Measurements from ENCODE around the gene MED13L. TPM values are rescaled to one million over a fixed set of nuclear protein-coding genes. Genes with fewer than 3 reads are reported as not detected.

MED13L gene
- total RNA-seq, 1 donor, result 180 TPM

DNA sequence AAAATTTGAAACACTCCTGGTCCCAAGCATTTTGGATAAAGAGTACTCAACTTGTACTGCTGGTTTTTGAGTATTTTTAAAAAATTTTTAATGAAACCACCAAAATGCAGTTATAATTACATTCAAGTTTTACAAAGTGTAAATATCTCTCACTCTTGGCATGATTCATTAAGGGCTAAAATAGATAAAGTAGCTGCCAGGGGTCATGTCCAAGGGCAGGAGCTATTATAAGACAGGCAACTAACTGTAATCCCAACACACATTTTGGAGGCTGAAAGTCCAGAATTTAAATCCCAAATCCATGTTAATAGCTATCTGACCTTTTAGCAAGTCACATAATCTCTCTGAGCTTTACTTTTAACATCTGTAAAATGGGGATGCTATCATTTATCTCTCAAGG lies 207.6 kb downstream of the MED13L start:
- H3K4me3 ChIP-seq (ENCODE audit: low read depth, low read length), result no peak overlapping the region
- no peak for DNase-seq (ENCODE audit: low read depth)
- TF ChIP-seq, protein P1, sequence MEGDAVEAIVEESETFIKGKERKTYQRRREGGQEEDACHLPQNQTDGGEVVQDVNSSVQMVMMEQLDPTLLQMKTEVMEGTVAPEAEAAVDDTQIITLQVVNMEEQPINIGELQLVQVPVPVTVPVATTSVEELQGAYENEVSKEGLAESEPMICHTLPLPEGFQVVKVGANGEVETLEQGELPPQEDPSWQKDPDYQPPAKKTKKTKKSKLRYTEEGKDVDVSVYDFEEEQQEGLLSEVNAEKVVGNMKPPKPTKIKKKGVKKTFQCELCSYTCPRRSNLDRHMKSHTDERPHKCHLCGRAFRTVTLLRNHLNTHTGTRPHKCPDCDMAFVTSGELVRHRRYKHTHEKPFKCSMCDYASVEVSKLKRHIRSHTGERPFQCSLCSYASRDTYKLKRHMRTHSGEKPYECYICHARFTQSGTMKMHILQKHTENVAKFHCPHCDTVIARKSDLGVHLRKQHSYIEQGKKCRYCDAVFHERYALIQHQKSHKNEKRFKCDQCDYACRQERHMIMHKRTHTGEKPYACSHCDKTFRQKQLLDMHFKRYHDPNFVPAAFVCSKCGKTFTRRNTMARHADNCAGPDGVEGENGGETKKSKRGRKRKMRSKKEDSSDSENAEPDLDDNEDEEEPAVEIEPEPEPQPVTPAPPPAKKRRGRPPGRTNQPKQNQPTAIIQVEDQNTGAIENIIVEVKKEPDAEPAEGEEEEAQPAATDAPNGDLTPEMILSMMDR (IDR thresholded peaks at IDR 0.05; ENCODE audit: insufficient read depth, low read length), result no peak

DNA sequence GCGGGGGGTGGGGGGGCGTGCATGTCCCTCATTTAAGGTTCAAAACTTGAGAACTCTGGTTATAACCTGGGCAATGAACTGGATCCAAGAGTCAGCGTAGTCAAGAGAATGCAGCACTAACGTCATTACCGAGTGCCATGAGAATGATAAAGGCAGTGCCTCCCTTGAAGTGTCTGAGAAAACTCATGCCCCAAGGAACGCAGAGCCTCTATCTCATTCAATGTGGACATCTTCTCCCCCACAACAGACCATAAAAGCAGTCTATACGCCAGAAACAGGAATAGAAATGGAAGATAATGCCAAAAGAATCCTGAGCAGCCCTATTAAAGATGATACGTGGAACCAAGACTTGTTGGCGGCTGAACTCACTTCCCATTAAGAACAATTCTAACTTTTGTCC lies 208.6 kb downstream of the MED13L start:
- no peak for DNase-seq (ENCODE audit: low read depth)
- H3K4me3 ChIP-seq (ENCODE audit: low read depth, low read length), result no peak overlapping the region
- TF ChIP-seq, protein P1 (IDR thresholded peaks at IDR 0.05; ENCODE audit: insufficient read depth, low read length), result no peak

DNA sequence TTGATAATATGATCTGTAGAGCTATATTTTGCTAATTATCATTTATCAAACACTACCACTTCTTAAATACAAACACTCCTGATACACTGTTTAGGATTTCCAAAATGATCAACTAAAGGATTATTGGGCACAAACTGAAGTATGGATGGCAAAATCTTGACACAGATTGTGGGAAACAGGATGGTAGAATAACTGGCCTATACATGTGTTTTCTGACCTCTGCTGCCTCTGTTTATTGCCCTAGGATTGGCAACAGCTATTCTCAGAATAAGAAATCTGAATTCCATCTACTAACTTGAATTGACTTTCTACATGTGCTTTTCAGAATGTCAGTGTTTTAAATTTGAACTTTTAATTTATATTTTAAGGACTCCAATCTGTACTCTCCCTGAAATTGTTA lies 209.1 kb downstream of the MED13L start:
- TF ChIP-seq, protein P1 (IDR thresholded peaks at IDR 0.05; ENCODE audit: insufficient read depth, low read length), result no peak
- no peak for DNase-seq (ENCODE audit: low read depth)
- H3K4me3 ChIP-seq (ENCODE audit: low read depth, low read length), result no peak overlapping the region

DNA sequence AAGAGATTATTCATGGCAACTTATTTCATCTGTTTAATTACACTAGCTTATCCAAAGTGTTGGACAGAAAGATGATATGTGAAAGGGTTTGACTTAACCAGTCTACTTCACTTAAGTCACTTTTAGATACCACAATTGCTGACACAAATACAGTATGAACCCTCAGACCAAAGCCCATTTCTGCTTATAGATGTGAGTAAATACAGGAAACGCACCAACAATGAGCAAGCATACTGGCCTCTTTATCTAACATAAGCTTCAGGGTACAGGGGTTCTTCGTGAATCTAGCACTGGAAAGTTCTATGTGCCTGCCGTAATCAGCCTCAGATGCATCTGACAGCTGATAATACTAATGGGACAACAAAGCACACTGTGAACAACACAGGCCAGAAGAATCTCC lies 209.6 kb downstream of the MED13L start:
- DNase-seq (ENCODE audit: low read depth), result no peak
- TF ChIP-seq, protein P1 (IDR thresholded peaks at IDR 0.05; ENCODE audit: insufficient read depth, low read length), result no peak
- no peak overlapping the region for H3K4me3 ChIP-seq (ENCODE audit: low read depth, low read length)

- DNase-seq (ENCODE audit: low read depth), result peak; percentile 53
- H3K4me3 ChIP-seq (ENCODE audit: low read depth, low read length), result no peak overlapping the region
- TF ChIP-seq, protein P1 (IDR thresholded peaks at IDR 0.05; ENCODE audit: insufficient read depth, low read length), result peak; percentile 83
Observed at GRCh38 chr12:116066381-116067230, 210.9 kb downstream of the MED13L start.

GRCh38 chr12:116065606-116066005 lies 211.9 kb downstream of the MED13L start:
- TF ChIP-seq, protein P1 (IDR thresholded peaks at IDR 0.05; ENCODE audit: insufficient read depth, low read length), result no peak
- H3K4me3 ChIP-seq (ENCODE audit: low read depth, low read length), result no peak overlapping the region
- peak; percentile 66 for DNase-seq (ENCODE audit: low read depth)

Data from fibroblast of the aortic adventitia (primary cell).